ENCODE data around the gene EBNA1BP2. TPM values are rescaled to one million over a fixed set of nuclear protein-coding genes. Genes with fewer than 3 reads are reported as not detected.

EBNA1BP2 gene
- total and polyA plus RNA-seq, 2 experiments from 2014 or later = 113 to 162 TPM

GRCh38 chr1:43184388-43184787, 12.3 kb upstream of the EBNA1BP2 start:
- in situ Hi-C loops (cut with MboI) = no loop called here
- no peaks in the 10 kb centered on the region for H4K20me1 ChIP-seq (ENCODE audit: insufficient read depth)
- H3K9ac ChIP-seq = no peak overlapping the region
- H2AFZ ChIP-seq = no peak overlapping the region
- no peaks in the 10 kb centered on the region for H3K9me3 ChIP-seq (ENCODE audit: low read depth)
- no peak overlapping the region for H3K4me2 ChIP-seq (ENCODE audit: unreplicated experiment)
- H3K27me3 ChIP-seq (replicated peaks; ENCODE audit: insufficient read depth) = no peaks in the 10 kb centered on the region
- H3K27ac ChIP-seq = no peak overlapping the region
- H3K36me3 ChIP-seq (ENCODE audit: low read depth) = no peaks in the 10 kb centered on the region
- H3K79me2 ChIP-seq (ENCODE audit: insufficient read depth) = no peaks in the 10 kb centered on the region
- no peak overlapping the region for H3K4me3 ChIP-seq
- H3K4me1 ChIP-seq (ENCODE audit: insufficient read depth) = no peaks in the 10 kb centered on the region
- H3F3A ChIP-seq (ENCODE audit: insufficient read depth) = no peaks in the 10 kb centered on the region
- no peaks in the 10 kb centered on the region for H3K9me2 ChIP-seq (ENCODE audit: insufficient read depth)
- DNase-seq = no peak
- 83 to 85% methylated on average over 3 of the region's 3 CpGs for WGBS, 2 experiments (ENCODE audit: low coverage in 1 of 2, low lambda C conversion rate in 2 of 2, missing lambda C conversion rate in 2 of 2)
- no peak for TF ChIP-seq EZH2 (IDR thresholded peaks at IDR 0.05; ENCODE audit: insufficient read depth, poor library complexity, severe bottlenecking)
- TF ChIP-seq EZH2phosphoT487 (IDR thresholded peaks at IDR 0.05; ENCODE audit: insufficient read depth, low read depth) = no peak

- H3K9ac ChIP-seq = no peak overlapping the region
- H3K4me1 ChIP-seq (ENCODE audit: insufficient read depth) = no peaks in the 10 kb centered on the region
- no peak for DNase-seq
- TF ChIP-seq EZH2phosphoT487 (IDR thresholded peaks at IDR 0.05; ENCODE audit: insufficient read depth, low read depth) (no peak), EZH2 (IDR thresholded peaks at IDR 0.05; ENCODE audit: insufficient read depth, poor library complexity, severe bottlenecking) (no peak)
- no peak overlapping the region for H3K27ac ChIP-seq
- no peaks in the 10 kb centered on the region for H3K9me3 ChIP-seq (ENCODE audit: low read depth)
- no peaks in the 10 kb centered on the region for H3K9me2 ChIP-seq (ENCODE audit: insufficient read depth)
- H3K36me3 ChIP-seq (ENCODE audit: low read depth) = no peaks in the 10 kb centered on the region
- H3K27me3 ChIP-seq (replicated peaks; ENCODE audit: insufficient read depth) = no peaks in the 10 kb centered on the region
- in situ Hi-C loops (cut with MboI) = no loop called here
- H3K79me2 ChIP-seq (ENCODE audit: insufficient read depth) = no peaks in the 10 kb centered on the region
- no peak overlapping the region for H3K4me2 ChIP-seq (ENCODE audit: unreplicated experiment)
- no peaks in the 10 kb centered on the region for H4K20me1 ChIP-seq (ENCODE audit: insufficient read depth)
- WGBS, 2 experiments (ENCODE audit: low coverage in 1 of 2, low lambda C conversion rate in 2 of 2, missing lambda C conversion rate in 2 of 2) = 52% methylated on average over 4 of the region's 4 CpGs
- no peak overlapping the region for H3K4me3 ChIP-seq
- no peaks in the 10 kb centered on the region for H3F3A ChIP-seq (ENCODE audit: insufficient read depth)
- no peak overlapping the region for H2AFZ ChIP-seq
Measured at GRCh38 chr1:43177691-43178090, 5.6 kb upstream of the EBNA1BP2 start.

GRCh38 chr1:43174873-43175272, 2.8 kb upstream of the EBNA1BP2 start:
- Histone ChIP-seq H3K27ac (no peak overlapping the region), H3F3A (ENCODE audit: insufficient read depth) (no peaks in the 10 kb centered on the region), H3K79me2 (ENCODE audit: insufficient read depth) (peaks cover 24% of the 10 kb centered on the region), H3K4me2 (ENCODE audit: unreplicated experiment) (no peak overlapping the region), H3K4me1 (ENCODE audit: insufficient read depth) (0 out of 2 replicates have a peak, but pooled peaks cover 11% of the 10 kb centered on the region), H3K9ac (no peak overlapping the region), H3K4me3 (no peak overlapping the region), H3K9me3 (ENCODE audit: low read depth) (no peaks in the 10 kb centered on the region), H3K27me3 (replicated peaks; ENCODE audit: insufficient read depth) (no peaks in the 10 kb centered on the region), H3K9me2 (ENCODE audit: insufficient read depth) (no peaks in the 10 kb centered on the region), H3K36me3 (ENCODE audit: low read depth) (peaks cover 6% of the 10 kb centered on the region), H2AFZ (no peak overlapping the region), H4K20me1 (ENCODE audit: insufficient read depth) (no peaks in the 10 kb centered on the region)
- no peak for DNase-seq
- TF ChIP-seq EZH2phosphoT487 (IDR thresholded peaks at IDR 0.05; ENCODE audit: insufficient read depth, low read depth) = no peak
- no peak for TF ChIP-seq EZH2 (IDR thresholded peaks at IDR 0.05; ENCODE audit: insufficient read depth, poor library complexity, severe bottlenecking)
- WGBS, 2 experiments (ENCODE audit: low coverage in 1 of 2, low lambda C conversion rate in 2 of 2, missing lambda C conversion rate in 2 of 2) = 18% methylated on average over 2 of the region's 2 CpGs
- in situ Hi-C loops (cut with MboI) = no loop called here

- TF ChIP-seq EZH2 (IDR thresholded peaks at IDR 0.05; ENCODE audit: insufficient read depth, poor library complexity, severe bottlenecking) (no peak), EZH2phosphoT487 (IDR thresholded peaks at IDR 0.05; ENCODE audit: insufficient read depth, low read depth) (no peak)
- Histone ChIP-seq H3K4me2 (ENCODE audit: unreplicated experiment) (peak overlapping the region; percentile 100), H4K20me1 (ENCODE audit: insufficient read depth) (no peaks in the 10 kb centered on the region), H3K36me3 (ENCODE audit: low read depth) (peaks cover 21% of the 10 kb centered on the region), H3K27me3 (replicated peaks; ENCODE audit: insufficient read depth) (no peaks in the 10 kb centered on the region), H3K4me1 (ENCODE audit: insufficient read depth) (0 out of 2 replicates have a peak, but pooled peaks cover 11% of the 10 kb centered on the region), H3K9me3 (ENCODE audit: low read depth) (no peaks in the 10 kb centered on the region), H3K9me2 (ENCODE audit: insufficient read depth) (no peaks in the 10 kb centered on the region), H3F3A (ENCODE audit: insufficient read depth) (no peaks in the 10 kb centered on the region), H3K4me3 (peak overlapping the region; percentile 95), H3K27ac (peak overlapping the region; percentile 59), H2AFZ (peak overlapping the region; percentile 94), H3K79me2 (ENCODE audit: insufficient read depth) (peaks cover 45% of the 10 kb centered on the region), H3K9ac (peak overlapping the region; percentile 93)
- 1 to 2% methylated on average over 6 to 20 of the region's 20 CpGs for WGBS, 2 experiments (ENCODE audit: low coverage in 1 of 2, low lambda C conversion rate in 2 of 2, missing lambda C conversion rate in 2 of 2)
- DNase-seq = peak; percentile 91
- in situ Hi-C loops (cut with MboI) = no loop called here
Measured at GRCh38 chr1:43172527-43172972, 460 bp upstream of the EBNA1BP2 start.

Data from GM23248 (cell line).